Measurements from ENCODE around the gene PEAR1.
A peak's percentile ranks its signal among the peaks of the same experiment; 100 is the strongest.

Gene PEAR1

GRCh38 chr1:156887317-156887716 lies 6.2 kb upstream of the PEAR1 start:
- H3K4me3 ChIP-seq (ENCODE audit: low read depth, low read length): no peak overlapping the region
- TF ChIP-seq CTCF (conservative IDR thresholded peaks at IDR 0.05; ENCODE audit: low read depth, low read length): no peak
- DNase-seq (ENCODE audit: low read depth): no peak

GRCh38 chr1:156887734-156888133 lies 5.8 kb upstream of the PEAR1 start:
- DNase-seq (ENCODE audit: low read depth): no peak
- TF ChIP-seq CTCF (conservative IDR thresholded peaks at IDR 0.05; ENCODE audit: low read depth, low read length): no peak
- H3K4me3 ChIP-seq (ENCODE audit: low read depth, low read length): no peak overlapping the region

- H3K4me3 ChIP-seq (ENCODE audit: low read depth, low read length): no peak overlapping the region
- peak; percentile 93 for TF ChIP-seq CTCF (conservative IDR thresholded peaks at IDR 0.05; ENCODE audit: low read depth, low read length)
- peak; percentile 87 for DNase-seq (ENCODE audit: low read depth)
Observed at GRCh38 chr1:156889802-156890580, 3.5 kb upstream of the PEAR1 start.

GRCh38 chr1:156892190-156893047 lies 1.1 kb upstream of the PEAR1 start:
- peak; percentile 92 for DNase-seq (ENCODE audit: low read depth)
- TF ChIP-seq CTCF (conservative IDR thresholded peaks at IDR 0.05; ENCODE audit: low read depth, low read length): peak; percentile 90
- H3K4me3 ChIP-seq (ENCODE audit: low read depth, low read length): peak overlapping the region; percentile 36

- TF ChIP-seq CTCF (conservative IDR thresholded peaks at IDR 0.05; ENCODE audit: low read depth, low read length): no peak
- DNase-seq (ENCODE audit: low read depth): no peak
- H3K4me3 ChIP-seq (ENCODE audit: low read depth, low read length): peak overlapping the region; percentile 62
Observed at GRCh38 chr1:156894001-156894400, 483 bp downstream of the PEAR1 start.

GRCh38 chr1:156894711-156895454 lies 1.4 kb downstream of the PEAR1 start:
- H3K4me3 ChIP-seq (ENCODE audit: low read depth, low read length): peak overlapping the region; percentile 62
- peak; percentile 51 for DNase-seq (ENCODE audit: low read depth)

More at GRCh38 chr1:156894711-156895454, 1.4 kb downstream of the PEAR1 start:
- TF ChIP-seq CTCF (conservative IDR thresholded peaks at IDR 0.05; ENCODE audit: low read depth, low read length): no peak
